Measurements from ENCODE around the gene KIAA0513. TPM values are rescaled to one million over a fixed set of nuclear protein-coding genes. Genes with fewer than 3 reads are reported as not detected.

KIAA0513 gene
- total and polyA plus RNA-seq, 2 of the 13 experiments (the other 11 are each of a cell fraction or from before 2014, with no cell fraction given): 1.8 TPM

DNA sequence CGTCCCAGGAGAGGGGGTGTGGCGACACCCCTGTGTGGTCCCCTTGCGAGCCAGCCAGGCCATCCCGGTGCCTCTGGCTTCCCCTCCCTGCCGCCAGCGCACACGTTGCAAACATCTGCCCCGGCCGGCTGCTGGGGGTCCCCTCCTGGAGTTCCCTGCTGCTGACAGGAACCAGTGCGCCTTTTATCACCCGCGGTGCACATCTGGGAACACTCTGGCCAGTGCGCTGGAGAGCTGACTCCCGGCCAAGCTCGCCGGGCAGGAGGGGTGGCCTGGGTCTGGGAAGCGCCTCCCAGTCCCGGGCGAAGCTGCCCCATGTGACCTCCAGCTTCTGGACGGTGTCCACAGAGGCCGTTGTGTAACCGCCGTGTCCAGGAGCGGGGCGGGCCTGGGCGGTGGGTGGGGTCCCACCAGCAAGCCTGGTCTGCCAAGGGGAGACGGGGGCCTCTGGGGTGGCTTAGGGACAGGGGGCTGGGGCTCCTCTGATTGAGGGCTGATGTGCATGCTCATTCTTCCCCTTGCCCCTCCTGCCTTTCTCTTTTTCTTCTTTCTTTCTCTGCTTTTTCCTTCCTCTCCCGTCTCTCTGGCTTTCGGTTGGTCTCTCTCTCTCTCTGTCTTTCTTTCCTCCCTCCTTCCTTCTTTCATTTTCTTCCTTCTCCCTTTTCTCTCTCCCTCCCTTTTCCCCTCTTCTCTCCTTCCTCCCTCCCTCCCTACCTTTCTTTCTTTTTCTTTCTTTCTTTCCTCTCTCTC lies 109.9 kb downstream of the KIAA0513 start (continued):
- TF ChIP-seq RARG (CRISPR knock-in tag; IDR thresholded peaks at IDR 0.05; ENCODE audit: low read depth): 0 out of 2 replicates have a peak, but pooled peaks have one; percentile 70
- no peak for TF ChIP-seq ZFP36 (IDR thresholded peaks at IDR 0.05; ENCODE audit: borderline replicate concordance, low read depth, low read length, partially characterized antibody)
- TF ChIP-seq, protein P1, sequence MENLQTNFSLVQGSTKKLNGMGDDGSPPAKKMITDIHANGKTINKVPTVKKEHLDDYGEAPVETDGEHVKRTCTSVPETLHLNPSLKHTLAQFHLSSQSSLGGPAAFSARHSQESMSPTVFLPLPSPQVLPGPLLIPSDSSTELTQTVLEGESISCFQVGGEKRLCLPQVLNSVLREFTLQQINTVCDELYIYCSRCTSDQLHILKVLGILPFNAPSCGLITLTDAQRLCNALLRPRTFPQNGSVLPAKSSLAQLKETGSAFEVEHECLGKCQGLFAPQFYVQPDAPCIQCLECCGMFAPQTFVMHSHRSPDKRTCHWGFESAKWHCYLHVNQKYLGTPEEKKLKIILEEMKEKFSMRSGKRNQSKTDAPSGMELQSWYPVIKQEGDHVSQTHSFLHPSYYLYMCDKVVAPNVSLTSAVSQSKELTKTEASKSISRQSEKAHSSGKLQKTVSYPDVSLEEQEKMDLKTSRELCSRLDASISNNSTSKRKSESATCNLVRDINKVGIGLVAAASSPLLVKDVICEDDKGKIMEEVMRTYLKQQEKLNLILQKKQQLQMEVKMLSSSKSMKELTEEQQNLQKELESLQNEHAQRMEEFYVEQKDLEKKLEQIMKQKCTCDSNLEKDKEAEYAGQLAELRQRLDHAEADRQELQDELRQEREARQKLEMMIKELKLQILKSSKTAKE (CRISPR knock-in tag; IDR thresholded peaks at IDR 0.05; ENCODE audit: borderline replicate concordance): peak; percentile 77
- TF ChIP-seq ZNF747 (CRISPR knock-in tag; IDR thresholded peaks at IDR 0.05; ENCODE audit: borderline replicate concordance): 0 out of 2 replicates have a peak, but pooled peaks have one; percentile 59
- peak; percentile 68; the same call in 1 of the 2 replicates for TF ChIP-seq TBX2 (CRISPR knock-in tag; IDR thresholded peaks at IDR 0.05; ENCODE audit: borderline replicate concordance)
- TF ChIP-seq HOXA3 (CRISPR knock-in tag; IDR thresholded peaks at IDR 0.05): peak; percentile 66
- 0 out of 2 replicates have a peak, but pooled peaks have one; percentile 32 for TF ChIP-seq KDM1A (CRISPR knock-in tag; IDR thresholded peaks at IDR 0.05)
- TF ChIP-seq, protein P2, sequence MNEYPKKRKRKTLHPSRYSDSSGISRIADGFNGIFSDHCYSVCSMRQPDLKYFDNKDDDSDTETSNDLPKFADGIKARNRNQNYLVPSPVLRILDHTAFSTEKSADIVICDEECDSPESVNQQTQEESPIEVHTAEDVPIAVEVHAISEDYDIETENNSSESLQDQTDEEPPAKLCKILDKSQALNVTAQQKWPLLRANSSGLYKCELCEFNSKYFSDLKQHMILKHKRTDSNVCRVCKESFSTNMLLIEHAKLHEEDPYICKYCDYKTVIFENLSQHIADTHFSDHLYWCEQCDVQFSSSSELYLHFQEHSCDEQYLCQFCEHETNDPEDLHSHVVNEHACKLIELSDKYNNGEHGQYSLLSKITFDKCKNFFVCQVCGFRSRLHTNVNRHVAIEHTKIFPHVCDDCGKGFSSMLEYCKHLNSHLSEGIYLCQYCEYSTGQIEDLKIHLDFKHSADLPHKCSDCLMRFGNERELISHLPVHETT (CRISPR knock-in tag; conservative IDR thresholded peaks at IDR 0.05): peak; percentile 85; the same call in 1 of the 2 replicates
- no peak for TF ChIP-seq NFE2 (CRISPR knock-in tag; IDR thresholded peaks at IDR 0.05)
- TF ChIP-seq XRCC5 (optimal IDR thresholded peaks at IDR 0.05; ENCODE audit: low read length): peak; percentile 70
- peak; percentile 66; the same call in 1 of the 2 replicates for TF ChIP-seq HNRNPL (IDR thresholded peaks at IDR 0.05; ENCODE audit: low read depth, low read length)
- TF ChIP-seq, protein P3, sequence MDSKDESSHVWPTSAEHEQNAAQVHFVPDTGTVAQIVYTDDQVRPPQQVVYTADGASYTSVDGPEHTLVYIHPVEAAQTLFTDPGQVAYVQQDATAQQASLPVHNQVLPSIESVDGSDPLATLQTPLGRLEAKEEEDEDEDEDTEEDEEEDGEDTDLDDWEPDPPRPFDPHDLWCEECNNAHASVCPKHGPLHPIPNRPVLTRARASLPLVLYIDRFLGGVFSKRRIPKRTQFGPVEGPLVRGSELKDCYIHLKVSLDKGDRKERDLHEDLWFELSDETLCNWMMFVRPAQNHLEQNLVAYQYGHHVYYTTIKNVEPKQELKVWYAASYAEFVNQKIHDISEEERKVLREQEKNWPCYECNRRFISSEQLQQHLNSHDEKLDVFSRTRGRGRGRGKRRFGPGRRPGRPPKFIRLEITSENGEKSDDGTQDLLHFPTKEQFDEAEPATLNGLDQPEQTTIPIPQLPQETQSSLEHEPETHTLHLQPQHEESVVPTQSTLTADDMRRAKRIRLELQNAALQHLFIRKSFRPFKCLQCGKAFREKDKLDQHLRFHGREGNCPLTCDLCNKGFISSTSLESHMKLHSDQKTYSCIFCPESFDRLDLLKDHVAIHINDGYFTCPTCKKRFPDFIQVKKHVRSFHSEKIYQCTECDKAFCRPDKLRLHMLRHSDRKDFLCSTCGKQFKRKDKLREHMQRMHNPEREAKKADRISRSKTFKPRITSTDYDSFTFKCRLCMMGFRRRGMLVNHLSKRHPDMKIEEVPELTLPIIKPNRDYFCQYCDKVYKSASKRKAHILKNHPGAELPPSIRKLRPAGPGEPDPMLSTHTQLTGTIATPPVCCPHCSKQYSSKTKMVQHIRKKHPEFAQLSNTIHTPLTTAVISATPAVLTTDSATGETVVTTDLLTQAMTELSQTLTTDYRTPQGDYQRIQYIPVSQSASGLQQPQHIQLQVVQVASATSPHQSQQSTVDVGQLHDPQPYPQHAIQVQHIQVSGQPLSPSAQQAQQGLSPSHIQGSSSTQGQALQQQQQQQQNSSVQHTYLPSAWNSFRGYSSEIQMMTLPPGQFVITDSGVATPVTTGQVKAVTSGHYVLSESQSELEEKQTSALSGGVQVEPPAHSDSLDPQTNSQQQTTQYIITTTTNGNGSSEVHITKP (CRISPR knock-in tag; IDR thresholded peaks at IDR 0.05; ENCODE audit: low read depth): no peak
- TF ChIP-seq U2AF2 (IDR thresholded peaks at IDR 0.05; ENCODE audit: low read depth, low read length): 0 out of 2 replicates have a peak, but pooled peaks have one; percentile 18
- peak; percentile 35; the same call in 1 of the 2 replicates for TF ChIP-seq ZNF777 (CRISPR knock-in tag; IDR thresholded peaks at IDR 0.05)
- TF ChIP-seq, protein P4, sequence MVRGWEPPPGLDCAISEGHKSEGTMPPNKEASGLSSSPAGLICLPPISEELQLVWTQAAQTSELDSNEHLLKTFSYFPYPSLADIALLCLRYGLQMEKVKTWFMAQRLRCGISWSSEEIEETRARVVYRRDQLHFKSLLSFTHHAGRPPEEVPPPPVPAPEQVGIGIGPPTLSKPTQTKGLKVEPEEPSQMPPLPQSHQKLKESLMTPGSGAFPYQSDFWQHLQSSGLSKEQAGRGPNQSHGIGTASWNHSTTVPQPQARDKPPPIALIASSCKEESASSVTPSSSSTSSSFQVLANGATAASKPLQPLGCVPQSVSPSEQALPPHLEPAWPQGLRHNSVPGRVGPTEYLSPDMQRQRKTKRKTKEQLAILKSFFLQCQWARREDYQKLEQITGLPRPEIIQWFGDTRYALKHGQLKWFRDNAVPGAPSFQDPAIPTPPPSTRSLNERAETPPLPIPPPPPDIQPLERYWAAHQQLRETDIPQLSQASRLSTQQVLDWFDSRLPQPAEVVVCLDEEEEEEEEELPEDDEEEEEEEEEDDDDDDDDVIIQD (CRISPR knock-in tag; IDR thresholded peaks at IDR 0.05; ENCODE audit: low read depth): 0 out of 2 replicates have a peak, but pooled peaks have one; percentile 50
- peak; percentile 58; the same call in 1 of the 2 replicates for TF ChIP-seq JUND (CRISPR knock-in tag; IDR thresholded peaks at IDR 0.05)
- TF ChIP-seq FOXO1 (CRISPR knock-in tag; IDR thresholded peaks at IDR 0.05): peak; percentile 71
- 0 out of 2 replicates have a peak, but pooled peaks have one; percentile 13 for TF ChIP-seq ZNF441 (CRISPR knock-in tag; IDR thresholded peaks at IDR 0.05; ENCODE audit: borderline replicate concordance)

Data from HepG2 (cell line).